ENCODE data around the gene GTF3C1. TPM values are rescaled to one million over a fixed set of nuclear protein-coding genes. Genes with fewer than 3 reads are reported as not detected.

GTF3C1 gene
- total RNA-seq, 1 experiment from 2014 or later: 121 TPM

- CTCF ChIA-PET: interaction anchor here (0.7 kb wide), 1 partner anchor 25 kb away, joined by 4 read pairs; no protein-coding TSS in a partner anchor
- in situ Hi-C loops (cut with HindIII; ENCODE audit: low pct_unique_long_range_greater_than_20kb, low sequenced_read_pairs): no loop called here
- intact Hi-C loops (cut with micrococcal nuclease; ENCODE audit: unreplicated experiment): no loop called here
Measured at GRCh38 chr16:27452569-27453493, 96.9 kb downstream of the GTF3C1 start.

GRCh38 chr16:27450196-27450549 is 99.5 kb downstream of the GTF3C1 start:
- no peaks in the 10 kb centered on the region for H3K9me3 ChIP-seq (ENCODE audit: control insufficient read depth, insufficient read depth, low read depth, low read length)
- in situ Hi-C loops (cut with HindIII; ENCODE audit: low pct_unique_long_range_greater_than_20kb, low sequenced_read_pairs): no loop called here
- peaks cover 2% of the 10 kb centered on the region; the same call in 1 of the 2 replicates for H3K27me3 ChIP-seq (ENCODE audit: control insufficient read depth, insufficient read depth, low read length)
- no peaks in the 10 kb centered on the region for H3K4me1 ChIP-seq (ENCODE audit: control insufficient read depth, insufficient read depth, low read length)
- intact Hi-C loops (cut with micrococcal nuclease; ENCODE audit: unreplicated experiment): no loop called here
- no peaks in the 10 kb centered on the region for H3K36me3 ChIP-seq (ENCODE audit: control insufficient read depth, insufficient read depth, low read length)
- H3K4me3 ChIP-seq (ENCODE audit: low read depth in 2 of 2, low read length in 2 of 2): no peak overlapping the region
- no peak overlapping the region for H3K27ac ChIP-seq (ENCODE audit: low read length)
- CTCF ChIA-PET: no interaction called here
- no peak for DNase-seq (ENCODE audit: low read depth, low spot score)
- POLR2A ChIA-PET: no interaction called here
- ATAC-seq: no peak
- no TSS peak for BruUV-seq (replicated peaks)
- TF ChIP-seq POLR2AphosphoS5 (IDR thresholded peaks at IDR 0.05; ENCODE audit: low read depth, low read length) (no peak), SIN3A (IDR thresholded peaks at IDR 0.05; ENCODE audit: borderline replicate concordance, insufficient read depth, low read depth, low read length) (no peak), REST (IDR thresholded peaks at IDR 0.05; ENCODE audit: insufficient read depth in 1 of 2, low read depth in 2 of 2, low read length in 1 of 2) (no peak), TCF7L2 (IDR thresholded peaks at IDR 0.05; ENCODE audit: low read depth, low read length) (no peak)

More at GRCh38 chr16:27452569-27453493, 96.9 kb downstream of the GTF3C1 start:
- no peak overlapping the region for H3K27ac ChIP-seq (ENCODE audit: low read length)
- H3K4me3 ChIP-seq (ENCODE audit: low read depth in 2 of 2, low read length in 2 of 2): no peak overlapping the region
- POLR2A ChIA-PET: no interaction called here
- H3K36me3 ChIP-seq (ENCODE audit: control insufficient read depth, insufficient read depth, low read length): no peaks in the 10 kb centered on the region
- no peak for DNase-seq (ENCODE audit: low read depth, low spot score)
- no peak for ATAC-seq
- BruUV-seq (replicated peaks): no TSS peak
- peaks cover under 1% of the 10 kb centered on the region; the same call in 1 of the 2 replicates for H3K27me3 ChIP-seq (ENCODE audit: control insufficient read depth, insufficient read depth, low read length)
- no peaks in the 10 kb centered on the region for H3K4me1 ChIP-seq (ENCODE audit: control insufficient read depth, insufficient read depth, low read length)
- no peaks in the 10 kb centered on the region for H3K9me3 ChIP-seq (ENCODE audit: control insufficient read depth, insufficient read depth, low read depth, low read length)
- no peak for TF ChIP-seq SIN3A (IDR thresholded peaks at IDR 0.05; ENCODE audit: borderline replicate concordance, insufficient read depth, low read depth, low read length)
- TF ChIP-seq REST (IDR thresholded peaks at IDR 0.05; ENCODE audit: insufficient read depth in 1 of 2, low read depth in 2 of 2, low read length in 1 of 2): no peak
- TF ChIP-seq TCF7L2 (IDR thresholded peaks at IDR 0.05; ENCODE audit: low read depth, low read length): no peak
- TF ChIP-seq POLR2AphosphoS5 (IDR thresholded peaks at IDR 0.05; ENCODE audit: low read depth, low read length): no peak
- no peak for TF ChIP-seq CTCF (IDR thresholded peaks at IDR 0.05)

Data from Panc1 (cell line).